Measurements from ENCODE around the gene KHDRBS1.
A peak's percentile ranks its signal among the peaks of the same experiment; 100 is the strongest.
"Not testable (repeated sequence)": the region's sequence is repeated elsewhere in the genome, so short reads cannot be mapped to it uniquely, and the experiment has no call there.

The KHDRBS1 gene

DNA sequence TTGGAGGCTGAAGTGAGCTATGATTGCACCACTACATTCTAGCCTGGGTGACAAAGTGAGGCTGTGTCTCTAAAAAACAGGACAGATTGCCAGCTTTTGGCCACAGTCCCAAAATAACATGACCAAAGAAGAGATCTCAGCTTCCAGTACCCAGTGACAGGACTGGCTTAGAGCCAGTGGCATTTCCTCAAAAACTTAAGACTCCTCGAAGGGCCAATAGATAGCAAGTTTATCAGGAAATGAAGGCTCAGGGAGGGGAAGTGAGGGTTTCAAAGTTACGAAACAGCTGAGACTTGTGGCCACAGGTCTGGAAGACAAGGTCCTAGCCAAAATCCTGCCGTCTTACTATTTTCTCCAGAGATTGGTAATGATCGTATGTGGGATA is 52.8 kb downstream of the KHDRBS1 start:
- no peak for DNase-seq

DNA sequence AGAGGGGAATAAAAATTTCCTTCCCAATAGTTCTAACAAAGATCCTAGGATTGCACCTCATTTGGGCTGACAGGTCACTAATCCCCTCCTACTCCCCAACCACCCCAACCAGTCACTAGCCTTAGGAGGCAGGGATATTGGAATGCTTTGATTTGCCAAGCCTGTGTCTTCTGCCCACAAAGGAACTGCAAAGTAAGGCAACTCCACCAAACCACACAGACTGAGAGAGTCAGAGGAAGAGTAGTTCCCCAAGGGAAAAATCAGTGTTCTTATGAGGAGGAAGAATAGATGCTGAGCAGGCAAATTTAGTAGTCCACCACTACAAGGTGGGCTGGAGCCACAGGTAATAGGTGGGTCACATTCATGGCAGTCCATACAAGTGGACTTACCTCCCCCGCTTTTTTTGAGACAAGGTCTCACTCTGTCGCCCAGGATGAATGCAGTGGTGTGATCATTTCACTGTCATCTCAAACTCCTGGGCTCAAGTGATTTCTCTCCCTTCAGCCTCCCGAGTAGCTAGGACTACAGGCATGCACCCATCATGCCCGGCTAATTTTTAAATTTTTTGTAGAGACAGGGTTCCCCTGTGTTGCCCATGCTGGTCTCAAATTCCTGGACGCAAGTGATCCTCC is 55.4 kb downstream of the KHDRBS1 start:
- no peak for DNase-seq

DNA sequence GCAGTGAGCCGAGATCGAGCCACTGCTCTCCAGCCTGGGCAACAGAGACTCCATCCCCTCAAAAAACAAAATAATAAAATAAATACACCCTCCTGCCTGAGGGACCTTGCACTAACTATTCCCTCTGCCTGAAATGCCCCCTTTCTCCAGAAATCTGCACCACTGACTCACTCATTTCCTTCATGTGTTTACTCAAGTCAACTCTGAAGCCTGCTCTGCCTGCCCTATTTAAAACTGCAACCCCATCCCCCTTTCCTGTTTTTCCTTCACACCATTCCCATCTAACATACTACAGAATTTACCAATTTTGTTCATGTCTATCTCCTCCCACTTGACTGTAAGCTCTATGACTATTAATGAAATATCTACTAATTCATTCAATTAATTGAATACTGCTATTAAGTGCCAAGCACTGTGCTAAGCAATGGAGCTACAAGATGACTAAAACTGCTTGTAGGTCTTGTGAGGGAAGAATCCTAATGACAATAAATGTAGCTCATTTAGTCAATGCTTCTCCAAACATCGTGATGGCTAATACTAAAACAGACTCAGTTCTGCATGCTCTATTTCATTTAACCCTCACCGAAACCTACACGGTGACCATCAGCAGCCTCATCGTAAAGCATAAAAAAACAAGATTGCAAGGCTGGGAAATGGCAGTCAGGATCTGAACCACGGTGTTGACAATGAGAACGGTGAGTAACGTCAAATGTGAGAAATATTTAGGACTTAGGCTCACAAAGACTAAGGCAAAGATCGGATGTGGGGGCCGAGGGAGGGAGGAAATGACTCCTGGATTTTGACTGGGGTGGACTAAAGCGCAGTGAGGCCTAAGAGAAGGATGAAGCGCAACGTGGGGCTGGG is 58.3 kb downstream of the KHDRBS1 start:
- DNase-seq, result no peak

DNA sequence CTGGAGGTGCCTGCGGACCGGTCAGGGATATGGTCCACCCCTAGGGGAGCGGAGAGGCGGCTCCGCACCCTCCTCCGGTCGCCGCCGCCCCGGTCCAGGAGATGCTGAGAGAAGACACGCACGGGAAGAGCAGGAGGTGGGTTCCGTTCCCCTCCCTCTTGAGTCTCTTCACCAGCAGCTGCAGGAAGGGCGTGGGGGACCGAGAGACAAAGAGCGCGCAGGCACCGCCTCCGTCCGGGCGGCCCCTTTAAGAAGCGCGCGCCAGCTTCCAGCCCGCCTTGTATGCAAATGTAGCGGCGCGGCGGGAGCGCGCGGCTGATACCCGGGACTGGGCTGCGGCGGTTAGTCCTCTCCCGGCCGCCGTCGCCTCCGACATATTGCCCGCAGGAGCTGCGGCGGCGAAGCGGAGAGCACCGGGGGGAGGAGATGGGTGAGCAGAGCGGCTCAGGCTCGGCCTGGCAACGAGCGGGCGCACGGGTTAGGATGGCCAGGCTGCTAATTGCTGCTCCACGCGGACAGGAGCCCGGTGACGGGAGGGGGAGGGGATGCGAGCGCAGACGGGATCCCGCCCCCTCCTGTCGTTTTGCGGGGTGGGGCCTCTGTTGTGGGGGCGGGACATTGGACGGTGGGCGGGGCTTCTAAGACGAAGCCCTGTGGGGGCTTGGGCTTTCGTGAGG is 59.1 kb downstream of the KHDRBS1 start, which contains the start of gene TMEM39B:
TSS of gene TMEM39B (plus strand) at position 318 of the 677 bp plus-strand sequence. CDS start at position 427, 109 bp downstream.
- peak; percentile 95 for DNase-seq

DNA sequence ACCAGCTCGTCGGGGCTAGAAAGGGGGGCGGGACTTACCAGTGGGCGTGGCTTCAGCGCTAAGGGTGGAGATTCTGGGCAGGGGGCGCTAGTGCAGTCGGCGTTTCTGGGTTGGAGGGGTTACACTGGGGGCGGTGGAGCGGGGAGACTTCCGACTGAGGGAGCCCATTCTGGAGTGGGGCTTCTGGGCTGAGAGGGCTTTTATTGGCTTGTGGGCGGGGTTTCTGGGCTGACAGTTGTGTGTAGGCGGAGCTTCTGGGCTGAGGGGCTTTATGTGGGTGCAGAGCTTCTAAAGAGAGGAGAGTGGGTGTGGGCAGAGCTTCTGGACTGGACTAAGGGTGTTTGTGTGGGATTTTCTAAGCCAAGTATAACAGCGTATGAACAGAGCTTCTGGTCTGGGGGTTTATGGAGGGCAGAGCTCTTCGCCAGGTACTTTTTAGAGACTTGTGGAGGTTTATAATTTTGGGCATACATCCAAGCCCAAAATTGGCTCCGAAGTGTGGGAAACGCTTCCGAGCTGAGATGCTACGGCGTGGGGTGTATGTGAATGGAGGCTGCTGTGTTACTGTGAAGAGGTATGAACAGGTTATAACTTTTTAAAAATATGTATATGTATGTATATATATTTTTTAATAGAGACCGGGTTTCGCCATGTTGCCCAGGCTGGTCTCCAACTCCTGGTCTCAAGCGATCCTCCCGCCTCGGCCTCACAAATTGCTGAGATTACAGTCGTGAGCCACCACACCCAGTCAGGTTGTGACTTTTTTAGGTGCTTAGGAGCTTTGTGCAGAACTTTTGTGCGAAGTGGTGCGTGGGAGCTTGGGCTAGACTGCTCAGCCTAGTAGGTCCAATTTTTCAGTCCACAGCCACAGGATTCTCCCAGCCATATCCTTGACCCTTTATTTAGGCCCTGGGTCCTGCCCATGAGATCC is 59.9 kb downstream of the KHDRBS1 start:
- no peak for DNase-seq

DNA sequence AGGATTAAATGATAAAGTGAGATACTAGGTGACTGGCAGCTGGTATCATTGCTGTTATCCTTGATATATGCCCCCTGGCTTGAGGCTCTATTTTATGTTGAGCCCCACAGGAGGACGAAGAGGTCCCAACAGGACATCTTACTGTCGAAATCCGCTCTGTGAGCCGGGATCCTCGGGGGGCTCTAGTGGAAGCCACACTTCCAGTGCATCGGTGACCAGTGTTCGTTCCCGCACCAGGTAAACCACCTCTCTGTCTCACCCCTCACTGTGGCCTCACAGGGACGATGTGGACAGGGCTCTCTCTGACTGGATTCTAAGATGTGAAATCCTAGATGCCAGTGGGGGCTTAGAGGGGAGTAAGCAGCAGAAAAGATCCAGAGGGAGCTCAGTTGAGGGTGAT is 61.2 kb downstream of the KHDRBS1 start:
- DNase-seq, result no peak

DNA sequence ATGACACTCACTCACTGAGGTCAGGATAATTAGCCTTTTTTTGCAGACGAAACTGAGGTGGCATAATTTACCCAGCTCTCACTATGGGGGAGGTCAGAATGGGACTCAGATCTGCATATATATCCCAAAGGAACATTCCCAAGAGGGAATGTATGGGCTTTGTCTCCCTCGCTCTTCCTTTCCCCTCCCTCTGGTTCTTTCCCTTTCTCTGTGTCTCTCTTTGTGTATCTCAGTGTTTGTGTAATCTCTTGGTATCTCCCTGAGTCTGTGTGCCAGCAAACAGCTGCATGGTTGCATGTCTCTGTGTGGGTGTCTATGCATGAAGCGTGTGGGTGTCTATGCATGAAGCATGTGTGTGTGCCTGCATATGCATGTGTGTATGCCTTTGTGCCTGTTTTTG is 63.8 kb downstream of the KHDRBS1 start:
- DNase-seq, result no peak

DNA sequence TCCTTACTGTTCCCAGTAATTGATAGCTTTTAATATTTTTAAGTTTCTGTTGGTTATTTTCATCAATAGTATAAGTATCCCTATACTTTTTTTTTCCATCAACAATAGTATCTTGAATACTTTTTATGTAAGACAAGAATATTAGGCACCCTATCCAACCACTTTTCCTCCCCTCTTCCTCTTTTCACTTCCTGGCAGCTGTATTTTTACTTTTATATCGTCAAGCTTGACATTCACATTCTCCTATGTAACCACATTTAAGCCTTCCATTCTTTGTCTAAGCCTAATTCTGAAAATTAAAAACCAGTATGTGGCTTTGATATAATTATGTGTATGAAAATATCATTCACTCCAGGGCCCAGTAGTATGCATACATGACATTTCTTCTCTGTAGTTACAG is 68.4 kb downstream of the KHDRBS1 start:
- no peak for DNase-seq

DNA sequence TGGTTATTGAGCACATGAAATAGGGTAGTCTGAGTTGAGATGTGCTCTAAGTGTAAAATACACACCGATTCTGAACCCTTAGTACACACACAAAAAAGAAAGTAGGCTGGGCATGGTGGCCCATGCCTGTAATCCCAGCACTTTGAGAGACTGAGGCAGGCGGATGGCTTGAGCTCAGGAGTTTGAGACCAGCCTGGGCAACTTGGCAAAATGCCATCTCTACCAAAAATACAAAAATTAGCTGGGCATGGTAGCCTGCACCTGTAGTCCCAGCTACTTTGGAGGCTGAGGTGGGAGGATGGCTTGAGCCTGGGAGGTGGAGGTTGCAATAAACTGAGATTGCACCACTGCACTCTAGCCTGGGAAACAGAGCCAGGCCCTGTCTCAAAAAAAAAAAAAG is 72.7 kb downstream of the KHDRBS1 start:
- not testable (repeated sequence) for DNase-seq

DNA sequence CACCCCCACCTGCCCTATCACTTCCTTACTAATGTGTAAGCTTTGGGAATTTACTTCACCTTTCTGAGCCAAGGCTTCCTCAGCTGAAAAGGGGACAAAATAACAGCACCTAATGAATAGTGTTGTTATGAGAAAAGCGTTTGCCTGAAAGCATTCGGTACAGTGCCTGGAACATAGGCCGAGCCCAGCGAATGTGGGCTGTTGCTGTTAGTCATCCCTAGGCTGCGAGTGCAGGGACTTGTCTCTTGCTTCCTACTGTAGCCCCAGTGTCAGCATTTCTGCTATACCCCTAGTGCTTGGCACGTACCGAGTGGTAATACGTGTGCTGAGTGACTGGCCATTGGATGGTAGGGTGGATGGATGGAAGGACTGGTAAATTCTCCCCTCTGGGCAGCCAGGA is 77.5 kb downstream of the KHDRBS1 start:
- DNase-seq, result no peak

DNA sequence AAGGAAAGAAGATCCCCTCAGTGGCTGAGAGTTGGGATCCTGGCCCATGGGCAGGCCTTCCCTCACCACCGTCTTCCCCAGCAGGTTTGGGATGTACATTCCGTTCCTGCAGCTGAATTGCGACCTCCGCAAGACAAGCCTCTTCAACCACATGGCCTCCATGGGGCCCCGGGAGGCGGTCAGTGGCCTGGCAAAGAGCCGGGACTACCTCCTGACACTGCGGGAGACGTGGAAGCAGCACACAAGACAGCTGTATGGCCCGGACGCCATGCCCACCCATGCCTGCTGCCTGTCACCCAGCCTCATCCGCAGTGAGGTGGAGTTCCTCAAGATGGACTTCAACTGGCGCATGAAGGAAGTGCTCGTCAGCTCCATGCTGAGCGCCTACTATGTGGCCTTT is 77.9 kb downstream of the KHDRBS1 start:
- no peak for DNase-seq
